K562 (cell line): ENCODE data around the gene ADD2. TPM values are rescaled to one million over a fixed set of nuclear protein-coding genes. Genes with fewer than 3 reads are reported as not detected.

ENCODE experiments used
- ATAC-seq: fragments of 200-7000 bp; cut with Tn5 transposase; 3 replicates; pipeline ENCODE4 v1.9.1; 2020; ENCODE audit warnings: moderate library complexity
- BruUV-seq: library from RNA; stranded (reverse); fragments of 400-500 nt; replicated peaks from 2 replicates; lab custom pipeline; 2021; lab: Mats Ljungman, UMichigan
- CTCF ChIA-PET: fragments of 300-600 bp; formaldehyde crosslinking; extraction: SDS; loops from one replicate; lab custom pipeline; 2021; ENCODE audit warnings: low intra/inter-chr PET ratio; lab: Yijun Ruan, JAX
- POLR2A ChIA-PET: fragments of 300-600, 350-650 bp; sonication (Branson Sonifier 250); formaldehyde crosslinking; extraction: SDS; loops from one replicate; lab custom pipeline; 2021; ENCODE audit warnings: antibody characterized with exemption, inconsistent platforms; lab: Yijun Ruan, JAX
- DNase-seq, 4 experiments: peaks; one replicate each; pipeline versions ENCODE4 v3.0.0 to v3.0.0-alpha.2; 2011 to 2018; ENCODE audit warnings: low spot score in 3 of 4, mixed read lengths in 3 of 4; ENCODE audit errors: extremely low read depth in 1 of 4
- FAIRE-seq: peaks from 2 replicates; lab custom pipeline; 2011; peaks lifted over from hg19 to GRCh38; lab: Jason Lieb, UNC
- H2AFZ ChIP-seq: 2 replicates; pipeline ENCODE4 v1.6.0; 2011; ENCODE audit warnings: low read depth, low read length, control low read depth, inconsistent platforms
- H3K27ac ChIP-seq: fragments of 200-600 bp; 3 replicates; pipeline ENCODE4 v1.8.0; 2011; ENCODE audit warnings: low read depth, mild to moderate bottlenecking, control low read depth, inconsistent platforms, low read length, moderate library complexity, mixed read lengths; ENCODE audit errors: extremely low read depth
- H3K27me3 ChIP-seq, 2 experiments: fragments of 300-600 bp in 1 of 2; 2 replicates in 1 of 2; 3 replicates in 1 of 2; pipeline versions ENCODE4 v1.6.0 to v1.8.0; 2011; ENCODE audit warnings: inconsistent platforms in 2 of 2, low read length in 2 of 2, mild to moderate bottlenecking in 1 of 2, mixed read lengths in 1 of 2, moderate library complexity in 1 of 2; ENCODE audit not compliant: control insufficient read depth in 2 of 2, insufficient read depth in 2 of 2
- H3K36me3 ChIP-seq: fragments of 300-600 bp; 3 replicates; pipeline ENCODE4 v1.8.0; 2011; ENCODE audit warnings: mild to moderate bottlenecking, low read length, inconsistent platforms; ENCODE audit not compliant: control insufficient read depth, insufficient read depth
- H3K4me1 ChIP-seq, 2 experiments: fragments of 200-600 bp in 1 of 2; replicated peaks in 1 of 2; 2 replicates in 1 of 2; 3 replicates in 1 of 2; pipeline versions ENCODE4 v1.5.1 to v1.8.0; 2011; ENCODE audit warnings: inconsistent platforms in 2 of 2, low read length in 2 of 2, mild to moderate bottlenecking in 1 of 2, mixed read lengths in 1 of 2, moderate library complexity in 1 of 2; ENCODE audit not compliant: control insufficient read depth in 2 of 2, insufficient read depth in 2 of 2
- H3K4me2 ChIP-seq: 2 replicates; pipeline ENCODE4 v1.6.1; 2011; ENCODE audit warnings: low read length, control low read depth, inconsistent platforms, mixed read lengths; ENCODE audit not compliant: insufficient read depth
- H3K4me3 ChIP-seq: fragments of 200-600 bp; sonication (generic), shearing (Covaris generic); 2 replicates; pipeline ENCODE4 v1.5.1; 2016; ENCODE audit warnings: control low read depth, inconsistent platforms
- H3K79me2 ChIP-seq: fragments of 200-600 bp; 3 replicates; pipeline ENCODE4 v1.8.0; 2011; ENCODE audit warnings: low read length, inconsistent platforms; ENCODE audit not compliant: control insufficient read depth, insufficient read depth
- H3K9ac ChIP-seq, 2 experiments: 2 replicates each; pipeline versions ENCODE4 v1.6.0 to v1.6.1; 2011; ENCODE audit warnings: low read depth in 2 of 2, low read length in 2 of 2, control low read depth in 1 of 2, inconsistent platforms in 1 of 2, mild to moderate bottlenecking in 1 of 2, mixed read lengths in 1 of 2; ENCODE audit not compliant: insufficient read depth in 1 of 2
- H3K9me1 ChIP-seq: one replicate; pipeline ENCODE4 v1.6.0; 2011; ENCODE audit warnings: inconsistent platforms, mild to moderate bottlenecking, low read length, moderate library complexity; ENCODE audit not compliant: control insufficient read depth, insufficient read depth
- H3K9me3 ChIP-seq: replicated peaks from 2 replicates; pipeline ENCODE4 v1.5.1; 2011; ENCODE audit warnings: low read depth, low read length, inconsistent platforms; ENCODE audit not compliant: control insufficient read depth, insufficient read depth
- H4K20me1 ChIP-seq: replicated peaks from 2 replicates; pipeline ENCODE4 v1.6.1; 2011; ENCODE audit warnings: low read length, inconsistent platforms, mixed read lengths; ENCODE audit not compliant: control insufficient read depth, insufficient read depth
- ARID3B ChIP-seq: fragments of 250-450 bp; sonication (Bioruptor Pico); IDR thresholded peaks from 2 replicates; pipeline ENCODE4 v1.4.0; 2020; ENCODE audit warnings: borderline replicate concordance
- CBFA2T2 ChIP-seq: fragments of 450-650 bp; conservative IDR thresholded peaks from 2 replicates; pipeline ENCODE4 v1.6.1; 2017; ENCODE audit warnings: mild to moderate bottlenecking
- CEBPZ ChIP-seq: fragments of 150-350 bp; IDR thresholded peaks from 2 replicates; pipeline ENCODE4 v1.6.1; 2014; ENCODE audit warnings: low read depth, mild to moderate bottlenecking, low read length, borderline replicate concordance
- E2F8 ChIP-seq: fragments of 450-650 bp; IDR thresholded peaks from 2 replicates; pipeline ENCODE4 v1.7.1; 2018; ENCODE audit warnings: mild to moderate bottlenecking, low read depth; ENCODE audit not compliant: partially characterized antibody
- ELF1 ChIP-seq: fragments of 200-800 bp; sonication (Bioruptor generic); IDR thresholded peaks from 2 replicates; pipeline ENCODE4 v1.6.1; 2016; ENCODE audit warnings: missing genetic modification characterization, missing compliant biosample characterization
- GTF2E2 ChIP-seq: fragments of 200-800 bp; sonication (Bioruptor generic); IDR thresholded peaks from 2 replicates; pipeline ENCODE4 v1.6.1; 2016; ENCODE audit warnings: missing genetic modification characterization, missing compliant biosample characterization
- HNRNPUL1 ChIP-seq: fragments of 200-400 bp; formaldehyde crosslinking; IDR thresholded peaks from 2 replicates; pipeline ENCODE4 v1.6.1; 2017; ENCODE audit warnings: low read length
- PHF8 ChIP-seq: fragments of 200-600 bp; sonication (generic); IDR thresholded peaks from 2 replicates; pipeline ENCODE4 v1.6.1; 2012; ENCODE audit warnings: mixed run types, mild to moderate bottlenecking, inconsistent platforms, low read length, moderate library complexity, borderline replicate concordance
- RBM17 ChIP-seq: fragments of 200-400 bp; formaldehyde crosslinking; IDR thresholded peaks from 2 replicates; pipeline ENCODE4 v1.6.1; 2017; ENCODE audit warnings: low read depth, mild to moderate bottlenecking, low read length, borderline replicate concordance
- ZKSCAN1 ChIP-seq: fragments of 150-350 bp; IDR thresholded peaks from 2 replicates; pipeline ENCODE4 v1.6.1; 2016; ENCODE audit warnings: low read depth, low read length
- ZNF174 ChIP-seq: fragments of 250-450 bp; sonication (Bioruptor Pico); IDR thresholded peaks from 2 replicates; pipeline ENCODE4 v1.4.0; 2020; ENCODE audit warnings: mild to moderate bottlenecking
- WGBS: fragments of 100-300 bp; shearing (Covaris generic); methylation state at CpG from one replicate; pipeline ENCODE4 v1.1.6; 2016; ENCODE audit warnings: low coverage, mixed read lengths; ENCODE audit not compliant: insufficient coverage; ENCODE audit errors: missing lambda C conversion rate; 5-methylcytosine and 5-hydroxymethylcytosine counted together
- in situ Hi-C: fragments of 300-500 bp; cut with MboI; formaldehyde crosslinking; loops from 4 replicates; pipeline ENCODE4 v1.15.0; 2018; ENCODE audit warnings: inconsistent platforms, mixed read lengths
- intact Hi-C: fragments of 100-400 bp; cut with micrococcal nuclease; formaldehyde crosslinking; loops from 2 replicates; pipeline ENCODE4 v1.14.2; 2022
- polyA plus RNA-seq, 8 experiments: library from polyadenylated mRNA; depleted of rRNA in 4 of 8; stranded (reverse) in 5 of 8; unstranded in 3 of 8; fragments of >200 nt; fragmentation: Nextera tagmentation in 2 of 8; fragmentation: Illumina TruSeq in 1 of 8; extraction: Ambion mirVana in 2 of 8; extraction: Trizol in 1 of 8; gene quantifications; 2 replicates each; pipeline versions ENCODE4 v1.2.1 to v1.2.3, GENCODE V29; 2011 to 2014; ENCODE audit warnings: inconsistent platforms in 1 of 8, missing spikeins in 1 of 8
- total RNA-seq, 7 experiments: library from RNA; depleted of rRNA in 6 of 7; stranded (reverse); fragments of >200 nt in 6 of 7; fragmentation: Illumina TruSeq in 2 of 7; extraction: Trizol in 2 of 7; gene quantifications; 2 replicates each; pipeline versions ENCODE4 v1.2.1 to v1.2.3, GENCODE V29; 2011 to 2021; ENCODE audit warnings: low replicate concordance in 1 of 7

The ADD2 gene
- total and polyA plus RNA-seq, 9 of the 15 experiments (the other 6 are each of a cell fraction or from before 2014, with no cell fraction given), result 3.5 to 63.0 (median 36.2) TPM

GRCh38 chr2:70756128-70756527 is 11.9 kb downstream of the ADD2 start:
- FAIRE-seq (peak; percentile 51), DNase-seq (peak in 1 of 4 experiments; percentile 16), ATAC-seq (peak; percentile 34; the same call in 1 of the 3 replicates)
- no peak overlapping the region for H3K4me3 ChIP-seq
- in situ Hi-C loops (no loop called here), intact Hi-C loops (no loop called here)
- H3K9me3 ChIP-seq, result no peaks in the 10 kb centered on the region
- H3K36me3 ChIP-seq, result no peaks in the 10 kb centered on the region
- H3K27ac ChIP-seq, result no peak overlapping the region
- no TSS peak for BruUV-seq
- H3K4me2 ChIP-seq, result no peak overlapping the region; the same call in 1 of the 2 replicates
- WGBS, result 19% methylated on average over 3 of the region's 3 CpGs
- no peak overlapping the region for H3K9ac ChIP-seq
- no peaks in the 10 kb centered on the region for H4K20me1 ChIP-seq
- no peaks in the 10 kb centered on the region for H3K27me3 ChIP-seq
- H2AFZ ChIP-seq, result no peak overlapping the region
- H3K9me1 ChIP-seq, result peaks cover 4% of the 10 kb centered on the region
- peaks cover 7 to 29% of the 10 kb centered on the region in 2 experiments; a peak in 3 of 5 replicates for H3K4me1 ChIP-seq
- POLR2A ChIA-PET, result no interaction called here
- CTCF ChIA-PET, result no interaction called here
- H3K79me2 ChIP-seq, result peaks cover 8% of the 10 kb centered on the region; the same call in 2 of the 3 replicates
- no peak for TF ChIP-seq PHF8
- no peak for TF ChIP-seq ELF1
- no peak for TF ChIP-seq ARID3B (CRISPR knock-in tag)
- TF ChIP-seq ZNF174 (CRISPR knock-in tag), result no peak
- TF ChIP-seq RBM17, result no peak
- TF ChIP-seq GTF2E2 (tag), result no peak
- TF ChIP-seq CBFA2T2, result 0 out of 2 replicates have a peak, but pooled peaks have one; percentile 9
- TF ChIP-seq CEBPZ, result no peak
- no peak for TF ChIP-seq E2F8
- TF ChIP-seq HNRNPUL1, result no peak
- TF ChIP-seq ZKSCAN1, result peak; percentile 61; the same call in 1 of the 2 replicates
